HAP-1 (cell line): ENCODE data around the gene PITHD1.
A peak's percentile ranks its signal among the peaks of the same experiment; 100 is the strongest.
"Not testable (repeated sequence)": the region's sequence is repeated elsewhere in the genome, so short reads cannot be mapped to it uniquely, and the experiment has no call there.

Experiments
- DNase-seq, 2 experiments: peaks; one replicate each; pipeline ENCODE4 v3.0.0-alpha.2; 2016 to 2020; ENCODE audit warnings: low spot score in 2 of 2
- H3K27me3 ChIP-seq: fragments of 250-450 bp; sonication (Bioruptor Pico); 2 replicates; pipeline ENCODE4 v1.5.1; 2020; ENCODE audit warnings: low read depth, mild to moderate bottlenecking, moderate library complexity
- H3K36me3 ChIP-seq: fragments of 250-450 bp; sonication (Bioruptor Pico); replicated peaks from 2 replicates; pipeline ENCODE4 v1.5.1; 2020; ENCODE audit warnings: mild to moderate bottlenecking
- H3K4me1 ChIP-seq: fragments of 250-450 bp; sonication (Bioruptor Pico); 2 replicates; pipeline ENCODE4 v1.5.1; 2020; ENCODE audit warnings: mild to moderate bottlenecking
- H3K4me3 ChIP-seq: fragments of 250-450 bp; sonication (Bioruptor Pico); 2 replicates; pipeline ENCODE4 v1.5.1; 2020; ENCODE audit warnings: mild to moderate bottlenecking, moderate library complexity
- H3K9me3 ChIP-seq: fragments of 250-450 bp; sonication (Bioruptor Pico); 2 replicates; pipeline ENCODE4 v1.5.1; 2020; ENCODE audit warnings: mild to moderate bottlenecking, moderate library complexity
- in situ Hi-C: fragments of 300-500 bp; cut with MboI; formaldehyde crosslinking; loops from 3 replicates; pipeline ENCODE4 v1.14.3; 2020; ENCODE audit warnings: low sequenced_read_pairs, inconsistent platforms, mixed read lengths

The PITHD1 gene

DNA sequence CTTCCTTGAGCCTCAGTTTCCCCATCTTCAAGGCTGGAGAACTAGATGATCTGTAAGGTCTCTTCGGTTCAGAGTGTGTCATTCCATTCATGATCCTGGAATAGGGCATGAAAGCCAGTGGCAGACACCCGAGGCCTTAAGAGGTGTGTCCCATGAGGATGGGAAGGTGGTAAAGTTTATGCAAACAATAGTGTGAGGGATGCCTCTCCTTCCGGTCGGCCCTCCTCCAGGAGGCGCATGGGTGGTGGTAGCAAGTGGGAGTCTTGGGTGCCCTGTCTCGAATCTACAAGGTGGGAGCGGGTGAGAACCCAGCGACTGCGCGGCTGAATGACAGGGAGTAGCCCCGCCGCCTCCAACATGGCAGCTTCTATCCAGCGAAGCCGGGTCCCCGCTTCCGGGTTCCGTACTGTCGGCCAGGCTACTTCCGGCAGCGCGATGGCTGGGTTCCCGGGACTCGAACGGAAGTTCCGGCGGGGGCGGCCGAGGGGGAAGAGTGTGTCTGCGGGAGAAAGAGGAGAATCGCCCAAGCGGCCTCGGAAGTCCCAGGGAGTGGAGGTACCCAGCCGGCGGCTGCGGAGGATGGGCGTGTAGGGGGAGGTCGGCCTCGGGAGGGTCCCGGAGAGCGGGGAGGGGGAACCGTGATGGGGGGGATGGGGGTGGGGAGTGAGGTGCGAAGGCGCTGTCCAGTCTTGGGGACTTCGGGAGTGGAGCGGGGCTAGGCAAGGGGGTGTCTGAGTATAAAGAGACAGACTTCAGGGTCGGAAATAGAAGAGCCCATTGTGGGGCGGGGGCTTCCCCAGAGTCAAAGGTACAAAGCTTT, 12.7 kb downstream of the PITHD1 start, which contains the start of gene LYPLA2:
TSS of gene LYPLA2 (plus strand) at position 450 of the 820 bp plus-strand sequence. CDS start 1,538 bp downstream, outside the sequence.
- Histone ChIP-seq H3K4me1 (peaks cover 6% of the 10 kb centered on the region), H3K27me3 (no peaks in the 10 kb centered on the region), H3K4me3 (peak within 1 kb of the TSS; percentile 65), H3K9me3 (no peaks in the 10 kb centered on the region), H3K36me3 (peaks cover 38% of the 10 kb centered on the region)
- DNase-seq, result peak; percentile 90 to 96
- in situ Hi-C loops, result no loop called here

DNA sequence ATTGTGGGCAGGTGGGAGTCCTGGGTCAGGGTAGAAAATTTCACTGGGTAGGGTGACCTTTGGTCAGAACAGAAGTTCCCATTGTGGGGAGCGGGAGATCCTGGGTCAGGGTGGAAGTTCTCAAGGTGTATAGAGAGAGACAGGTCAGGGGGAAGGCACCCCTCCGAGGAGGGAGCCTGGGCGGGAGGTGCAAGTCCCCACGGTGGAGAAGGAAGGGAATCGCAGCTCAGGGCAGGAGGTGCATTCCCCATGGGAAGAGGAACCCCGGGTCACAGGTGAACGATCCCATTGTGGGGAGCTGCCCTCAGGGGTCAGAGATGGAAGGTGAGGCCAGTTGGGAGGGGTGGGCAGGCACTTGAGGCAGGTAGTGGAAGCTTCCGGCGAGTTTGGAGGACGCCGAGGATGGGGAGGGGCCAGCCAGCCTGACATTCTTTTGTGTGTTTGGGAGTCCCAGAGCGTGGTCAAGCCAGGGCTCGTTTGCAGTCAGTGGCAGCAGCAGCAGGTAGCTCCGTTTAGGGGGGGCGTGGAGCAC, 13.4 kb downstream of the PITHD1 start:
- Histone ChIP-seq H3K4me3 (peak overlapping the region; percentile 65), H3K4me1 (peaks cover 6% of the 10 kb centered on the region), H3K36me3 (peaks cover 34% of the 10 kb centered on the region), H3K9me3 (no peaks in the 10 kb centered on the region), H3K27me3 (no peaks in the 10 kb centered on the region)
- DNase-seq, result peak; percentile 39 to 74
- in situ Hi-C loops, result no loop called here

GRCh38 chr1:23792151-23792945, 14.1 kb downstream of the PITHD1 start:
- Histone ChIP-seq H3K4me3 (peak overlapping the region; percentile 65), H3K27me3 (no peaks in the 10 kb centered on the region), H3K4me1 (peaks cover 6% of the 10 kb centered on the region), H3K36me3 (peaks cover 31% of the 10 kb centered on the region), H3K9me3 (no peaks in the 10 kb centered on the region)
- in situ Hi-C loops, result no loop called here
- DNase-seq, result no peak

GRCh38 chr1:23793018-23793781, 15.0 kb downstream of the PITHD1 start:
- in situ Hi-C loops, result no loop called here
- Histone ChIP-seq H3K4me3 (no peak overlapping the region), H3K36me3 (peaks cover 28% of the 10 kb centered on the region), H3K4me1 (peaks cover 6% of the 10 kb centered on the region), H3K9me3 (no peaks in the 10 kb centered on the region), H3K27me3 (no peaks in the 10 kb centered on the region)
- no peak for DNase-seq

- Histone ChIP-seq H3K36me3 (peaks cover 28% of the 10 kb centered on the region), H3K9me3 (no peaks in the 10 kb centered on the region), H3K4me1 (peaks cover 6% of the 10 kb centered on the region), H3K4me3 (no peak overlapping the region), H3K27me3 (no peaks in the 10 kb centered on the region)
- DNase-seq, result no peak
- in situ Hi-C loops, result no loop called here
Measured at GRCh38 chr1:23793861-23794731, 15.9 kb downstream of the PITHD1 start.

DNA sequence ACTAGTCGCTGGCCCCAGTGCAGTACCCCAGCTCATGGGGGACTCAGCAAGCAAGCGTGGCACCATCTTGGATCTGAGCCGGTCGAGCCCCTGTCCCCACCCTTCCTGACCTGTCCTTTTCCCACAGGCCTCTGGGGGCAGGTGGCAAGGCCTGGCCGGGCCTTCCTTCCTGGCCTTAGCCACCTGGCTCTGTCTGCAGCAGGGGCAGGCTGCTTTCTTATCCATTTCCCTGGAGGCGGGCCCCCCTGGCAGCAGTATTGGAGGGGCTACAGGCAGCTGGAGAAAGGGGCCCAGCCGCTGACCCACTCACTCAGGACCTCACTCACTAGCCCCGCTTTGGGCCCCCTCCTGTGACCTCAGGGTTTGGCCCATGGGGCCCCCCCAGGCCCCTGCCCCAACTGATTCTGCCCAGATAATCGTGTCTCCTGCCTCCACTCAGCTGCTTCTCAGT, 16.5 kb downstream of the PITHD1 start:
- in situ Hi-C loops, H3K27me3 ChIP-seq, H3K9me3 ChIP-seq, DNase-seq, H3K4me3 ChIP-seq: not testable (repeated sequence)
- Histone ChIP-seq H3K36me3 (peaks cover 28% of the 10 kb centered on the region), H3K4me1 (peaks cover 12% of the 10 kb centered on the region)

DNA sequence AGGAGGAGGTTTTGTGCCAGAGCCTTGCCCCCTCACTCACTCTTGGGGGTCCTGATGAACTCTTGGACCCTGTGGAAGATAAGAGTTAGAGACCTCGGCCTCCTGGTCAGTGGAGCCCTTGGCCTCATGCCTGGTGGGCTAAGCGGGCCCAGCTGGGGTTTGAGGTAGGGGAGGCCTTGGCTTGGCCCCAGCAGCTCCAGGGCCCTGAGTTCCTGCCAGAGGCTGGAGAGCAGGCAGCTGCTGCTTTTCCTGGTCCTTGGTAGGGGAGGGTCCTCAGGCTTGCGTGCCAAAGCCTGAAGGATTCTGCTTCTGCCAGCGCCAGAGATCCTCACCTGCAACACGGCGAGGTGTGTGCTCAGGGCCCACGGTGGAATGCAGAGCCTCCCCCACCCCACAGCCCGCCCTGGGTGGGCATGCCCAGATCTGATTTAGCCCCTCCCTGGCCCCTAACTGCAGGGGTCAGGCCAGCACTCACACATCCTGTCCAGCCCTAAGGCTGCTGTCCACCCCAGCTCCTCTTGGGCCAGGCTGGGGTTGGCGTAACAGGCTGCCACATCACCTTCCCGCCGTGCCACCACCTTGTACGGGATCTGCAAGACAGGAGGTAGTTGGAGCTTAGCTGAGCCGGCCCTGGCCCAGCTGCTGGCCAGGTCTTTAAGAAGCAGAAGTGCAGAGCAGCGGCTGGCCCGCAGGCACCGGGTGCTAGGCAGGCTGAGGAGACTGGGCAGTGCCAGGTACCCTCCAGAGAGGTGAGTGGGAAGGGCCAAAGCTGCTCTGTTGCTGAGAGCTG, 17.7 kb downstream of the PITHD1 start:
- H3K27me3 ChIP-seq, result no peaks in the 10 kb centered on the region
- H3K4me3 ChIP-seq, result no peak overlapping the region
- H3K4me1 ChIP-seq, result peaks cover 9% of the 10 kb centered on the region
- no peak for DNase-seq
- no peaks in the 10 kb centered on the region for H3K9me3 ChIP-seq
- in situ Hi-C loops, result no loop called here
- H3K36me3 ChIP-seq, result peaks cover 28% of the 10 kb centered on the region

GRCh38 chr1:23796466-23797271, 18.5 kb downstream of the PITHD1 start:
- no peak for DNase-seq
- H3K4me3 ChIP-seq, result no peak overlapping the region

DNA sequence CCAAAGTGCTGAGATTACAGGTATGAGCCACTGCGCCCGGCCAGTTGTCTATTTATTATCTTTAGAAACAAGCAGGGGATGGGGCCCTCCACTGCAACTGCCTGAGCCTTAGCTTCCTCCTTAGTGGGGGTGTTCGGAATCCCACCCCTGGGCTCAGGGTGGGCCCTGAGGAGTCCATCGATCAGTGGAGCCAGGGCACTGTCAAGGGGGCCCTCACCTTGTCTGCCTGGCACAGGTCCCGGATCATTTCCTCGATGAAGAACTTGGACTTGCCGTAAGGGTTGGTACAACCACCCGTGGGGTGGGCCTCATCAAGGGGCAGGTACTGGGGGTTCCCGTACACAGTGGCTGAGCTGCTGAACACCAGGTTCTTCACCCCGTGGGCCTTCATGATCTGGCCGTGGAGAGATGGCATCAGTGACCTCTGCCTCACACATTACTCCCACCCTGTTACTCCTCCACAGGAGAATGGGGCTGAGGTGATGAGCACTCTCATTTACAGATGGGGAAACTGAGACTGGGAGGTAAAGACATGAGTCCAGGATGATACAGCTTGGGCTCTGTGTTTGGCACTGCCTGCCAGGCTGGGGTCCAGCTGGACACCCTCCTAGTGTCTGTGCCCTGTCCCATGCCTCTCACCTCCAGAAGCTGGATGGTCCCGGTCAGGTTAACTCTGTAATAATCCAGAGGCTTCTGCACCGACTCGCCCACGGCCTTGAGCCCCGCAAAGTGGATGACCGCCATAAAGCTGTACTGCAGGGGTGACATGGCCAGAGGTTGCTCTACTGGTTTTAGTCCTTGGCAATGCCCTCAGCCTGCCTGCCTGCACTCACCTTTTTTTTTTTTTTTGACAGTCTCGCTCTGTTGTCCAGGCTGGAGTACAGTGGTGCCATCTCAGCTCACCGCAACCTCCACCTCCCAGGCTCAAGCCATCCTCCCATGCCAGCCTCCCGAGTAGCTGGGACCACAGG, 19.5 kb downstream of the PITHD1 start:
- Histone ChIP-seq H3K4me3 (no peak overlapping the region), H3K4me1 (peaks cover 8% of the 10 kb centered on the region; the same call in 1 of the 2 replicates), H3K36me3 (peaks cover 28% of the 10 kb centered on the region), H3K9me3 (no peaks in the 10 kb centered on the region), H3K27me3 (no peaks in the 10 kb centered on the region)
- in situ Hi-C loops, result no loop called here
- no peak for DNase-seq

More at GRCh38 chr1:23796466-23797271, 18.5 kb downstream of the PITHD1 start:
- H3K9me3 ChIP-seq, result no peaks in the 10 kb centered on the region
- peaks cover 28% of the 10 kb centered on the region for H3K36me3 ChIP-seq
- in situ Hi-C loops, result no loop called here
- peaks cover 11% of the 10 kb centered on the region for H3K4me1 ChIP-seq
- H3K27me3 ChIP-seq, result no peaks in the 10 kb centered on the region

DNA sequence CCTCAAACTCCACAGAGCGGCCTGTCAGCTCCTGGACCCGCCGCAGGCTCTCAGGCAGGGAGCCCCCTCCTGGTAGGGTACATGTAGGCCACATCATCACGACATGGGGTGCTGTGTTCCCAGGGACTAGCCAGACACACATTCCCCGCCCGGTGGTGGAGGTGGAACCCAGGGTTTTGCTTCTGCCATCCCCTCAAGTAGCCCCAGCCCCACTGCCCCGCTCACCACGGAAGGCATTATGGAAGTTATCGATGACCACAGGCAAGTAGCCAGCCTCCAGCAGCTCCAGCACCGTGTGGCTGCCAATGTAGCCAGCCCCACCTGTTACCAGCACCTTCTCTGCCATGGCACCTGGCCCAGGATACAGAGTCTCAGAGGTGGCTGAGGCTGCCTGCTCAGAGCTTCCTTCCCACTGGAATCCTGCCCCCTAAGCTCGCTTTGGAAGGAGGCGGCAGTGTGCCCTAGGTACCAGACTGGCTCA, 20.5 kb downstream of the PITHD1 start:
- in situ Hi-C loops, result no loop called here
- H3K36me3 ChIP-seq, result peaks cover 18% of the 10 kb centered on the region
- no peak for DNase-seq
- peaks cover 8% of the 10 kb centered on the region; the same call in 1 of the 2 replicates for H3K4me1 ChIP-seq
- no peaks in the 10 kb centered on the region for H3K9me3 ChIP-seq
- H3K27me3 ChIP-seq, result no peaks in the 10 kb centered on the region
- H3K4me3 ChIP-seq, result no peak overlapping the region
